A673 (cell line): Measurements from ENCODE around the gene KCNRG. TPM values are rescaled to one million over a fixed set of nuclear protein-coding genes. Genes with fewer than 3 reads are reported as not detected.
A peak's percentile ranks its signal among the peaks of the same experiment; 100 is the strongest.

ENCODE experiments used
- BruUV-seq: library from RNA; stranded (reverse); fragments of 400-500 nt; replicated peaks from 2 replicates; lab custom pipeline; 2021; lab: Mats Ljungman, UMichigan
- CTCF ChIA-PET: fragments of 300-600 bp; sonication (Branson Sonifier 250); formaldehyde crosslinking; loops from one replicate; lab custom pipeline; 2022; ENCODE audit warnings: antibody characterized with exemption; lab: Charles Lee
- POLR2A ChIA-PET: fragments of 300-600 bp; sonication (Branson Sonifier 250); formaldehyde crosslinking; loops from one replicate; lab custom pipeline; 2022; ENCODE audit warnings: antibody characterized with exemption; ENCODE audit not compliant: low non-redundant PET; lab: Charles Lee
- DNase-seq: peaks from one replicate; pipeline ENCODE4 v3.0.0-alpha.2; 2015; ENCODE audit warnings: low spot score
- H3K27ac ChIP-seq: fragments of 200-600 bp; sonication (generic); 2 replicates; pipeline ENCODE4 v1.5.1; 2016; ENCODE audit warnings: mixed run types, low read depth, mild to moderate bottlenecking, mixed read lengths, antibody characterized with exemption, low read length; ENCODE audit not compliant: poor library complexity, severe bottlenecking
- H3K27me3 ChIP-seq: fragments of 200-600 bp; sonication (generic); replicated peaks from 2 replicates; pipeline ENCODE4 v1.6.1; 2017; ENCODE audit warnings: mixed run types, low read depth, mild to moderate bottlenecking, mixed read lengths, antibody characterized with exemption, low read length; ENCODE audit not compliant: insufficient read depth, poor library complexity
- H3K36me3 ChIP-seq: fragments of 200-600 bp; sonication (generic); 2 replicates; pipeline ENCODE4 v1.6.1; 2016; ENCODE audit warnings: mixed run types, mild to moderate bottlenecking, mixed read lengths, antibody characterized with exemption, low read length; ENCODE audit not compliant: insufficient read depth, poor library complexity, severe bottlenecking
- H3K4me1 ChIP-seq: fragments of 200-600 bp; sonication (generic); 2 replicates; pipeline ENCODE4 v1.6.1; 2017; ENCODE audit warnings: mixed run types, mild to moderate bottlenecking, mixed read lengths, antibody characterized with exemption, low read length; ENCODE audit not compliant: insufficient read depth, poor library complexity, severe bottlenecking
- H3K4me3 ChIP-seq: fragments of 200-600 bp; sonication (generic); 2 replicates; pipeline ENCODE4 v1.5.1; 2016; ENCODE audit warnings: low read depth, mixed run types, mild to moderate bottlenecking, mixed read lengths, low read length; ENCODE audit not compliant: poor library complexity, severe bottlenecking
- H3K9me3 ChIP-seq: fragments of 200-600 bp; sonication (generic); 2 replicates; pipeline ENCODE4 v1.6.1; 2016; ENCODE audit warnings: mixed run types, low read depth, mild to moderate bottlenecking, mixed read lengths, antibody characterized with exemption, low read length; ENCODE audit not compliant: poor library complexity, severe bottlenecking
- CTCF ChIP-seq: fragments of 300-800, 200-600 bp; sonication (generic); conservative IDR thresholded peaks from 2 replicates; pipeline ENCODE4 v1.5.1; 2017; ENCODE audit warnings: low read depth, mild to moderate bottlenecking, antibody characterized with exemption, low read length, moderate library complexity, mixed read lengths
- EZH2 ChIP-seq: fragments of 200-600 bp; sonication (generic); IDR thresholded peaks from 2 replicates; pipeline ENCODE4 v1.6.1; 2017; ENCODE audit warnings: borderline replicate concordance, low read depth, mild to moderate bottlenecking, mixed read lengths, antibody characterized with exemption, low read length; ENCODE audit not compliant: poor library complexity, severe bottlenecking
- intact Hi-C: fragments of 100-400 bp; cut with micrococcal nuclease; formaldehyde crosslinking; loops from one replicate; pipeline ENCODE4 v1.10.0; 2022; ENCODE audit not compliant: unreplicated experiment
- total RNA-seq: library from RNA; stranded (reverse); gene quantifications from 2 replicates; pipeline ENCODE4 v1.2.3, GENCODE V29; 2021

The KCNRG gene
- total RNA-seq, 1 experiment from 2014 or later: 2.1 TPM

GRCh38 chr13:50011461-50011860 is 3.8 kb upstream of the KCNRG start:
- H3K27ac ChIP-seq: no peak overlapping the region
- no peak for DNase-seq
- CTCF ChIA-PET: no interaction called here
- no peaks in the 10 kb centered on the region for H3K4me1 ChIP-seq
- intact Hi-C loops: no loop called here
- no peaks in the 10 kb centered on the region for H3K9me3 ChIP-seq
- peaks cover 41% of the 10 kb centered on the region for H3K36me3 ChIP-seq
- POLR2A ChIA-PET: no interaction called here
- H3K27me3 ChIP-seq: no peaks in the 10 kb centered on the region
- no peak overlapping the region for H3K4me3 ChIP-seq
- no peak for TF ChIP-seq CTCF
- BruUV-seq: no TSS peak

- Histone ChIP-seq H3K36me3 (peaks cover 41% of the 10 kb centered on the region), H3K27me3 (no peaks in the 10 kb centered on the region), H3K9me3 (no peaks in the 10 kb centered on the region), H3K4me3 (no peak overlapping the region), H3K27ac (no peak overlapping the region), H3K4me1 (peaks cover 6% of the 10 kb centered on the region)
- ChIA-PET CTCF (no interaction called here), POLR2A (no interaction called here)
- intact Hi-C loops: no loop called here
- no peak for DNase-seq
- BruUV-seq: TSS peak; percentile 18
- TF ChIP-seq CTCF (no peak), EZH2 (no peak)
Measured at GRCh38 chr13:50012396-50013169, 2.7 kb upstream of the KCNRG start.

- no peak for DNase-seq
- Histone ChIP-seq H3K36me3 (peaks cover 32% of the 10 kb centered on the region), H3K4me3 (no peak overlapping the region), H3K9me3 (no peaks in the 10 kb centered on the region), H3K4me1 (peaks cover 6% of the 10 kb centered on the region), H3K27me3 (no peaks in the 10 kb centered on the region), H3K27ac (no peak overlapping the region)
- ChIA-PET CTCF (no interaction called here), POLR2A (no interaction called here)
- no peak for TF ChIP-seq CTCF
- no peak for TF ChIP-seq EZH2
- BruUV-seq: no TSS peak
- intact Hi-C loops: no loop called here
Measured at GRCh38 chr13:50014386-50014785, 858 bp upstream of the KCNRG start.
